HCT116 (cell line): ENCODE results near the gene VASH1. TPM values are rescaled to one million over a fixed set of nuclear protein-coding genes. Genes with fewer than 3 reads are reported as not detected.

Experiments
- CEBPB ChIP-seq: IDR thresholded peaks from 2 replicates; pipeline ENCODE4 v1.6.1; 2012; ENCODE audit warnings: low read depth
- EGR1 ChIP-seq: IDR thresholded peaks from 2 replicates; pipeline ENCODE4 v1.6.1; 2012; ENCODE audit warnings: low read depth
- ELF1 ChIP-seq: IDR thresholded peaks from 2 replicates; pipeline ENCODE4 v1.6.1; 2012; ENCODE audit warnings: low read depth, borderline replicate concordance
- MAX ChIP-seq: IDR thresholded peaks from 2 replicates; pipeline ENCODE4 v1.6.1; 2012
- POLR2A ChIP-seq: IDR thresholded peaks from 2 replicates; pipeline ENCODE4 v1.7.0; 2011; ENCODE audit warnings: borderline replicate concordance; ENCODE audit not compliant: insufficient read depth, insufficient read length; ENCODE audit errors: extremely low read depth
- POLR2AphosphoS5 ChIP-seq: IDR thresholded peaks from 2 replicates; pipeline ENCODE4 v1.6.1; 2011; ENCODE audit warnings: mild to moderate bottlenecking, low read depth, low read length, moderate library complexity
- SP1 ChIP-seq: IDR thresholded peaks from 2 replicates; pipeline ENCODE4 v1.6.1; 2012; ENCODE audit warnings: low read depth
- YY1 ChIP-seq: IDR thresholded peaks from 2 replicates; pipeline ENCODE4 v1.6.1; 2011; ENCODE audit warnings: low read length, low read depth, moderate library complexity, mild to moderate bottlenecking; ENCODE audit not compliant: insufficient replicate concordance; ENCODE audit errors: extremely low read depth
- ZBTB33 ChIP-seq: IDR thresholded peaks from 2 replicates; pipeline ENCODE4 v1.6.1; 2011; ENCODE audit warnings: mild to moderate bottlenecking, low read length, moderate library complexity; ENCODE audit not compliant: insufficient replicate concordance; ENCODE audit errors: extremely low read depth
- ZFX ChIP-seq: fragments of 450-650 bp; IDR thresholded peaks from 2 replicates; pipeline ENCODE4 v1.6.1; 2017
- ZNF274 ChIP-seq: fragments of 200-500 bp; sonication (Bioruptor generic); IDR thresholded peaks from 2 replicates; pipeline ENCODE4 v1.6.1; 2014; ENCODE audit warnings: mild to moderate bottlenecking, low read depth, low read length, inconsistent platforms
- total RNA-seq: library from RNA; stranded (reverse); gene quantifications from one replicate; pipeline ENCODE4 v1.2.1, GENCODE V29; 2021; ENCODE audit not compliant: unreplicated experiment
- TF ChIP-seq, protein P1 (sequence below): IDR thresholded peaks from 2 replicates; pipeline ENCODE4 v1.6.1; 2012; ENCODE audit warnings: low read depth

Gene VASH1
- total RNA-seq, 1 experiment from 2014 or later = 13.3 TPM

- TF ChIP-seq, protein P1, sequence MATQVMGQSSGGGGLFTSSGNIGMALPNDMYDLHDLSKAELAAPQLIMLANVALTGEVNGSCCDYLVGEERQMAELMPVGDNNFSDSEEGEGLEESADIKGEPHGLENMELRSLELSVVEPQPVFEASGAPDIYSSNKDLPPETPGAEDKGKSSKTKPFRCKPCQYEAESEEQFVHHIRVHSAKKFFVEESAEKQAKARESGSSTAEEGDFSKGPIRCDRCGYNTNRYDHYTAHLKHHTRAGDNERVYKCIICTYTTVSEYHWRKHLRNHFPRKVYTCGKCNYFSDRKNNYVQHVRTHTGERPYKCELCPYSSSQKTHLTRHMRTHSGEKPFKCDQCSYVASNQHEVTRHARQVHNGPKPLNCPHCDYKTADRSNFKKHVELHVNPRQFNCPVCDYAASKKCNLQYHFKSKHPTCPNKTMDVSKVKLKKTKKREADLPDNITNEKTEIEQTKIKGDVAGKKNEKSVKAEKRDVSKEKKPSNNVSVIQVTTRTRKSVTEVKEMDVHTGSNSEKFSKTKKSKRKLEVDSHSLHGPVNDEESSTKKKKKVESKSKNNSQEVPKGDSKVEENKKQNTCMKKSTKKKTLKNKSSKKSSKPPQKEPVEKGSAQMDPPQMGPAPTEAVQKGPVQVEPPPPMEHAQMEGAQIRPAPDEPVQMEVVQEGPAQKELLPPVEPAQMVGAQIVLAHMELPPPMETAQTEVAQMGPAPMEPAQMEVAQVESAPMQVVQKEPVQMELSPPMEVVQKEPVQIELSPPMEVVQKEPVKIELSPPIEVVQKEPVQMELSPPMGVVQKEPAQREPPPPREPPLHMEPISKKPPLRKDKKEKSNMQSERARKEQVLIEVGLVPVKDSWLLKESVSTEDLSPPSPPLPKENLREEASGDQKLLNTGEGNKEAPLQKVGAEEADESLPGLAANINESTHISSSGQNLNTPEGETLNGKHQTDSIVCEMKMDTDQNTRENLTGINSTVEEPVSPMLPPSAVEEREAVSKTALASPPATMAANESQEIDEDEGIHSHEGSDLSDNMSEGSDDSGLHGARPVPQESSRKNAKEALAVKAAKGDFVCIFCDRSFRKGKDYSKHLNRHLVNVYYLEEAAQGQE = no peak
- TF ChIP-seq CEBPB (no peak), MAX (no peak), ZFX (no peak), POLR2AphosphoS5 (no peak), POLR2A (no peak), SP1 (no peak), YY1 (no peak), ZNF274 (no peak), ZBTB33 (no peak), ELF1 (no peak), EGR1 (no peak)
These were observed 8.5 kb downstream of the VASH1 start (continued) for GRCh38 chr14:76769636-76770292.
